Ascending aorta (tissue), 2 donors: ENCODE data around the gene NUDT14. TPM values are rescaled to one million over a fixed set of nuclear protein-coding genes. Genes with fewer than 3 reads are reported as not detected.

Experiments used
- DNase-seq, 2 donors: peaks; one replicate each; pipeline ENCODE4 v3.0.0-alpha.2; 2019; ENCODE audit warnings: low spot score in 2 of 2
- H3K27ac ChIP-seq, 2 donors: fragments of 200-600 bp; sonication (generic); one replicate each; pipeline ENCODE4 v1.5.1; 2016 to 2017; ENCODE audit warnings: mild to moderate bottlenecking in 1 of 2
- H3K27me3 ChIP-seq: fragments of 200-600 bp; sonication (generic); one replicate; pipeline ENCODE4 v1.5.1; 2017
- H3K36me3 ChIP-seq, 2 donors: fragments of 200-600 bp; sonication (generic); one replicate each; pipeline ENCODE4 v1.5.1; 2016
- H3K4me1 ChIP-seq, 2 donors: fragments of 200-600 bp; sonication (generic); one replicate each; pipeline ENCODE4 v1.5.1; 2016 to 2017; ENCODE audit warnings: mild to moderate bottlenecking in 1 of 2
- H3K4me3 ChIP-seq, 2 donors: fragments of 200-600 bp; sonication (generic); one replicate each; pipeline ENCODE4 v1.5.1; 2016 to 2017; ENCODE audit warnings: mild to moderate bottlenecking in 1 of 2
- H3K9me3 ChIP-seq, 2 donors: fragments of 200-600 bp; sonication (generic); one replicate each; pipeline ENCODE4 v1.5.1; 2016
- intact Hi-C: fragments of 100-400 bp; cut with DNase I; formaldehyde crosslinking; loops from one replicate; pipeline ENCODE4 v1.15.1; 2023
- total RNA-seq: library from RNA; depleted of rRNA; stranded (reverse); fragments of >200 nt; gene quantifications from one replicate; pipeline ENCODE4 v1.1.0, GENCODE V29; 2016
- TF ChIP-seq, protein P1 (sequence below), 3 experiments: fragments of 200-600 bp in 2 of 3; fragments of 450-650 bp in 1 of 3; sonication (generic) in 2 of 3; IDR thresholded peaks; one replicate each; pipeline ENCODE4 v1.5.1; 2016 to 2019; ENCODE audit warnings: antibody characterized with exemption in 3 of 3, mild to moderate bottlenecking in 1 of 3, moderate library complexity in 1 of 3

Gene NUDT14
- total RNA-seq, 1 donor from 2014 or later: 1.5 TPM

DNA sequence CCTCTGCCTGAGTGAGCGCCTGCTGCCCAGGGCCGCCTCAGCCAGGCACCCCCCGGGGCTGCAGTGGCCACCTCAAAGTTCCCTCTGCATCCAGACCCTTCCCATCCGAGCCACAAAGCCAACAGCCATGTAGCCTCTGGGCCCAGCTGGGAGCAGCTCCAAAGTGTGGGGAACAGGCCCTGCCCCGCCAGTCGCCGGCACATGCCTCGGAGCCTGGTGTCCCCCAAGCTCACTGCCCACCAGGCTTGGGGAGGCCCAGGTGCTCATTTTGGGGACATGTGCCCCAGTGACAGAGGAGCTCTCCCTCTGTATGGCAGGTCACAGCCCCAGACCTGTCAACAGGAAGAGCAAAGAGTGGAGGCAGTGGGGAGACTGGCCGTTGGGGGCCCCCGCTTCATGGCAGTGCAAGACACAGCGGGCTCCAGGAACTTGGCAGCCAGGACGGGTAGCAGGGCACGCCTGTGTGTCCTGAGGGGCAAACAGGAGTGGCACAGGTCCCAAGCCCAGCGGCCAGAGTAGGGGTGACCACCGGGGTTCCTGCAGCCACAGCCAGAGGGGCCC lies 42.5 kb downstream of the NUDT14 start:
- Histone ChIP-seq H3K27me3 (no peaks in the 10 kb centered on the region), H3K4me1 (no peaks in the 10 kb centered on the region), H3K9me3 (peaks cover 6 to 9% of the 10 kb centered on the region in 2 donors), H3K36me3 (peaks cover 0 to 20% of the 10 kb centered on the region in 2 donors), H3K4me3 (no peak overlapping the region), H3K27ac (no peak overlapping the region)
- intact Hi-C loops: no loop called here
- TF ChIP-seq, protein P1, sequence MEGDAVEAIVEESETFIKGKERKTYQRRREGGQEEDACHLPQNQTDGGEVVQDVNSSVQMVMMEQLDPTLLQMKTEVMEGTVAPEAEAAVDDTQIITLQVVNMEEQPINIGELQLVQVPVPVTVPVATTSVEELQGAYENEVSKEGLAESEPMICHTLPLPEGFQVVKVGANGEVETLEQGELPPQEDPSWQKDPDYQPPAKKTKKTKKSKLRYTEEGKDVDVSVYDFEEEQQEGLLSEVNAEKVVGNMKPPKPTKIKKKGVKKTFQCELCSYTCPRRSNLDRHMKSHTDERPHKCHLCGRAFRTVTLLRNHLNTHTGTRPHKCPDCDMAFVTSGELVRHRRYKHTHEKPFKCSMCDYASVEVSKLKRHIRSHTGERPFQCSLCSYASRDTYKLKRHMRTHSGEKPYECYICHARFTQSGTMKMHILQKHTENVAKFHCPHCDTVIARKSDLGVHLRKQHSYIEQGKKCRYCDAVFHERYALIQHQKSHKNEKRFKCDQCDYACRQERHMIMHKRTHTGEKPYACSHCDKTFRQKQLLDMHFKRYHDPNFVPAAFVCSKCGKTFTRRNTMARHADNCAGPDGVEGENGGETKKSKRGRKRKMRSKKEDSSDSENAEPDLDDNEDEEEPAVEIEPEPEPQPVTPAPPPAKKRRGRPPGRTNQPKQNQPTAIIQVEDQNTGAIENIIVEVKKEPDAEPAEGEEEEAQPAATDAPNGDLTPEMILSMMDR (IDR thresholded peaks at IDR 0.05): no peak
- DNase-seq: peak in 1 of 2 donors; percentile 58

DNA sequence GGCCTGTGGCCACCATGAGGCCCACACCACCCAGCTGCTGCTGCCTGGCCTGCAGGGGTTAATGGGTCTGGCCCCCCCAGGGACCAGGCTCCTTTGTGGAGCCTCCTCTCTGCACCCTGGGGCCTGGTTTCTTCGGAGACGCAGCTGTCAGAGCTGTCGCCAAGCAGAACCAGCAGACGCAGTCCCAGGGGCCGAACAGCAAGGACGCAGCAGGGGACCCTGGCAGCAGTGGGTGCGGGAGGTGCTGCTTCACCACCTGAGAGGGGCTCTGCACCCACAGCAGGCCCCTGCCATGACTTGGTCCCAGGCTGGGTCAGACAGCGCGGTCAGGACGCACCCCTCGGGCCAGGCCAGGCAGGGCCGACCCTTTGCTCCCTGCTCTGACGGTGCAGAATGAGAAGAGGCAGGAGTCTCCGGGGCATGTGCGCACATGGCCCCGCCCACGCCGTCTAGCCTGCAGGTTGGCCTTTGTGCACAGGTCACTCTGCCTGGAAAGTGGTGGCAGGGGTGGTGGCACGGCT lies 43.0 kb downstream of the NUDT14 start:
- intact Hi-C loops: no loop called here
- H3K4me3 ChIP-seq: no peak overlapping the region
- peaks cover 0 to 20% of the 10 kb centered on the region in 2 donors for H3K36me3 ChIP-seq
- TF ChIP-seq, protein P1 (IDR thresholded peaks at IDR 0.05): no peak
- H3K27me3 ChIP-seq: no peaks in the 10 kb centered on the region
- peaks cover 6 to 9% of the 10 kb centered on the region in 2 donors for H3K9me3 ChIP-seq
- H3K4me1 ChIP-seq: no peaks in the 10 kb centered on the region
- DNase-seq: peak in 1 of 2 donors; percentile 37
- H3K27ac ChIP-seq: no peak overlapping the region

DNA sequence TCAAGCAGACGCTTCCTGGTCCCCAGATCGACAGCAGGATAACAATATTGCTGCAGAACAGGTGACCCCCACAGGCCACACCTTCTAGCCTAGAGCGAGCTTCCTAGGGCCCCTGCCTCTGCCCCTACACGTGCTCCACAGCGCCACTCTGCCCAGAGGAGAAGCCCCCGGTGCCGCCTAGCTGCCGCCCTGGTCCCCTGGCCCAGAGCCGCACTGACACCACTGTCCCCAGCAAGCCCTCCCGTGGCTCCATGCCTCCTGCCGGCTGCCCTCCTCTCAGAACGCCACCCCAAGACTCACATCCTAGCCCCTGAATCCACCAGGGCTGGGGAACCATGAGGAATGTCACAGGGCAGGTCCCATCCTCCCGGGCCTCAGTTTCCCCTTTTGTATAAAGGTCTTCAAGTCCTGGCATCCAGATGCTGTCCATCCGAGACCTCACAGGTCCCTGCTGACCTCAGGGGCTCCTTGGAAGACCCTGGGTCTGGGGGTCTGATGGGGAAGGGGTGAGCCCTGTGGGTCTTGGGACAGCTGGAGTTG lies 43.6 kb downstream of the NUDT14 start:
- Histone ChIP-seq H3K27ac (no peak overlapping the region), H3K9me3 (peaks cover 6 to 9% of the 10 kb centered on the region in 2 donors), H3K4me1 (no peaks in the 10 kb centered on the region), H3K36me3 (peaks cover 0 to 16% of the 10 kb centered on the region in 2 donors), H3K27me3 (no peaks in the 10 kb centered on the region), H3K4me3 (no peak overlapping the region)
- peak in 1 of 2 donors; percentile 45 for DNase-seq
- TF ChIP-seq, protein P1 (IDR thresholded peaks at IDR 0.05): no peak
- intact Hi-C loops: no loop called here

DNA sequence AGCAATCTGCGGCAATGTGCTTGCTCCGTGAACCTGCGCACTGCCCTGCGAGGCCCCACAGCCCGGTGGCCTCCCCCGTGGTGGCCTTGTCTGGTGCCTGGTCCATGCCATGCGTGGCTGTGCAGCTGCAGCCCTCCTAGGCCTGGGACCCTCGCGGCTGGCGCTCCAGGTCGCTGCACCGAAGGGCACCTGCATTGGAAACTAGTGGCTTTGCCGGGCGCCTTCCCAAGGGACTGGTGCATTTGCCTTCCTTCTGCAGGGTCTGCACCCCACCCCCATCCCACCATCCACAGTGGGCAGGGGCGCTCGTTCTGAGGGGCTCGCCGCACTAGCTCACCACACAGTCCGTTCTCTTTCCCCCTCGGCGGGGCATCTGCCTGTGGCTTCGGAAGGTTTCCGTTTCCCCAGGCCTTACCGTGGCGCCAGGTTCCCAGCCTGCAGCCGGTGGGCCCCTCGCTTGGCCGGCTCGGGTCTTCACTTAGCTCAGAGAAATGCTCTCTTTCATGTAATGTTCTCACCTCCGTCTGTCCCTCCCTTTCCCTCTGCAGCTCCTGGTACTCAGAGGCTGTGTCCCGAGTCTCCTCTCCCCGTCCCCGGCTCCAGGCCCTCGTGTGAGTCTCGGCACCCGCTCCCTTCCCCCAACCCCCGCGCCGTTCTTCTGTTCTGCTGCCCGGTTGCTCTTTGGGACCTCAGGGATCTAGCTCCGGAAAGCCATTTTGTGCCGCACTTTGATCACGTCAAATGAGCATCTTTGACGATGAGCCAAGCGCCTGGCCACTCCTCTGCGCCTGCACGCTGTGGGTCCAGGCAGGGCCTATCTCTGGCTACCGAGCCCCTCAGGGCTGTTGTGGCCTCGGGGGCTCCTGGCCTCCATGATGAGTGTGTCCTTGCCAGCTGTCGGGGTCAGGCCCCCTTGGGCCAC lies 44.5 kb downstream of the NUDT14 start:
- H3K9me3 ChIP-seq: peaks cover 6 to 16% of the 10 kb centered on the region in 2 donors
- TF ChIP-seq, protein P1 (IDR thresholded peaks at IDR 0.05): no peak
- no peak overlapping the region for H3K4me3 ChIP-seq
- intact Hi-C loops: no loop called here
- peaks cover 0 to 11% of the 10 kb centered on the region in 2 donors for H3K36me3 ChIP-seq
- peak in 1 of 2 donors; percentile 56 for DNase-seq
- H3K4me1 ChIP-seq: no peaks in the 10 kb centered on the region
- H3K27me3 ChIP-seq: no peaks in the 10 kb centered on the region
- H3K27ac ChIP-seq: no peak overlapping the region

DNA sequence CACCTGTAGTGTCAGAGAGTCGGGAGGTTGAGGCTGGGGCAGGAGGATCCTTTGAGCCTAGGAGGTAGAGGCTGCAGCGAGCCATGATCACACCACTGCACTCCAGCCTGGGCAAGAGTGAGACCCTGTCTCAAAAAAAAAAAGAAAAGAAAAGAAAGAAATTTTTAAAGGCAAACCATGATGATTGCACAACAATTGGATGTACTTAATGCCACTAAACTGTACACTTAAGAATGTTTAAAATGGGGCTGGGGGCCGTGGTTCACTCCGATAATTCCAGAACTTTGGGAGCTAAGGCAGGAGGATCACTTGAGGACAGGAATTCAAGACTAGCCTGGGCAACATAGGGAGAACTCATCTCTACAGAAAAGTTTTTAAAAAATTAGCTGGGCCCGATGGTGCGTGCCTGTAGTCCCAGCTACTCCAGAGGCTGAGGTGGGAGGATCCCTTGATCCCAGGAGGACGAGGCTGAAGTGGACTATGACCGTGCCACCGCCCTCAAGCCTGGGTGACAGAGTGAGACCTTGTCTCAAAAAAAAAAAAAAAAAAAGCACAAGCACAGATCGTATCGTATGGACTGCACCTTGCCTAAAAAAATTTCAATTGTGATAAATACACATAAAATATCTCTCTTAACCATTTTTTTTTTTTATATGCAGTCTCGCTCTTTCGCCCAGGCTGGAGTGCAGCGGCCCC lies 45.3 kb downstream of the NUDT14 start:
- H3K36me3 ChIP-seq: peaks cover 0 to 7% of the 10 kb centered on the region in 2 donors
- intact Hi-C loops: no loop called here
- TF ChIP-seq, protein P1 (IDR thresholded peaks at IDR 0.05): no peak
- H3K27ac ChIP-seq: no peak overlapping the region
- DNase-seq: peak in 1 of 2 donors; percentile 35
- H3K4me1 ChIP-seq: no peaks in the 10 kb centered on the region
- H3K27me3 ChIP-seq: no peaks in the 10 kb centered on the region
- H3K9me3 ChIP-seq: peaks cover 6 to 24% of the 10 kb centered on the region in 2 donors
- H3K4me3 ChIP-seq: no peak overlapping the region
